Endothelial cell of umbilical vein (primary cell): Measurements from ENCODE around the gene MISP. TPM values are rescaled to one million over a fixed set of nuclear protein-coding genes. Genes with fewer than 3 reads are reported as not detected.

Experiments
- BruUV-seq: library from RNA; stranded (reverse); fragments of 400-500 nt; replicated peaks from 2 replicates; lab custom pipeline; 2021; lab: Mats Ljungman, UMichigan
- CTCF ChIA-PET: fragments of 300-600, 350-600 bp; sonication (Branson Sonifier 250); formaldehyde crosslinking; loops from one replicate; lab custom pipeline; 2021; ENCODE audit warnings: antibody characterized with exemption, inconsistent platforms; lab: Charles Lee
- POLR2A ChIA-PET: fragments of 300-600, 350-600 bp; sonication (Branson Sonifier 250); formaldehyde crosslinking; loops from one replicate; lab custom pipeline; 2021; ENCODE audit warnings: antibody characterized with exemption, inconsistent platforms; lab: Charles Lee
- DNase-seq: peaks from one replicate; pipeline ENCODE4 v3.0.0-alpha.2; 2011; ENCODE audit warnings: low read depth, low spot score
- FAIRE-seq: peaks from 2 replicates; lab custom pipeline; 2011; peaks lifted over from hg19 to GRCh38; lab: Jason Lieb, UNC
- H2AFZ ChIP-seq: 2 replicates; pipeline ENCODE4 v1.6.0; 2012; ENCODE audit warnings: low read depth, low read length, control low read depth, inconsistent platforms
- H3K27ac ChIP-seq: 2 replicates; pipeline ENCODE4 v1.5.1; 2011; ENCODE audit warnings: low read depth, mild to moderate bottlenecking, control low read depth, low read length, moderate library complexity; ENCODE audit not compliant: insufficient read depth
- H3K27me3 ChIP-seq, 2 experiments: 2 replicates each; pipeline versions ENCODE4 v1.6.0 to v1.6.1; 2011; ENCODE audit warnings: low read length in 2 of 2, mixed read lengths in 1 of 2; ENCODE audit not compliant: control insufficient read depth in 2 of 2, insufficient read depth in 2 of 2
- H3K36me3 ChIP-seq, 2 experiments: 2 replicates in 1 of 2; 3 replicates in 1 of 2; pipeline ENCODE4 v1.5.1; 2011; ENCODE audit warnings: low read length in 2 of 2, mild to moderate bottlenecking in 1 of 2, moderate library complexity in 1 of 2; ENCODE audit not compliant: control insufficient read depth in 2 of 2, insufficient read depth in 2 of 2; ENCODE audit errors: extremely low read depth in 1 of 2
- H3K4me1 ChIP-seq: 3 replicates; pipeline ENCODE4 v1.5.1; 2011; ENCODE audit warnings: mild to moderate bottlenecking, low read length; ENCODE audit not compliant: control insufficient read depth, insufficient read depth; ENCODE audit errors: extremely low read depth
- H3K4me2 ChIP-seq: 2 replicates; pipeline ENCODE4 v1.6.1; 2011; ENCODE audit warnings: low read length, control low read depth, mixed read lengths; ENCODE audit not compliant: insufficient read depth
- H3K4me3 ChIP-seq, 3 experiments: fragments of 200-600 bp in 1 of 3; sonication (generic), shearing (Covaris generic) in 1 of 3; replicated peaks in 1 of 3; 2 replicates each; pipeline ENCODE4 v1.5.1; 2011 to 2016; ENCODE audit warnings: control low read depth in 3 of 3, low read length in 3 of 3, mild to moderate bottlenecking in 2 of 3, inconsistent platforms in 1 of 3, low read depth in 1 of 3, moderate library complexity in 1 of 3; ENCODE audit not compliant: insufficient read depth in 1 of 3
- H3K79me2 ChIP-seq: 2 replicates; pipeline ENCODE4 v1.6.0; 2012; ENCODE audit warnings: low read length, inconsistent platforms; ENCODE audit not compliant: control insufficient read depth, insufficient read depth
- H3K9ac ChIP-seq: replicated peaks from 2 replicates; pipeline ENCODE3; 2011; ENCODE audit warnings: low read length, control low read depth; ENCODE audit not compliant: insufficient read depth; ENCODE audit errors: extremely low read depth
- H3K9me1 ChIP-seq: replicated peaks from 3 replicates; pipeline ENCODE4 v1.6.0; 2011; ENCODE audit warnings: mild to moderate bottlenecking, low read length; ENCODE audit not compliant: control insufficient read depth, insufficient read depth; ENCODE audit errors: extremely low read depth
- H3K9me3 ChIP-seq: replicated peaks from 2 replicates; pipeline ENCODE4 v1.5.1; 2012; ENCODE audit warnings: low read length, inconsistent platforms; ENCODE audit not compliant: control insufficient read depth, insufficient read depth
- H4K20me1 ChIP-seq: replicated peaks from 2 replicates; pipeline ENCODE3; 2011; ENCODE audit warnings: mild to moderate bottlenecking, low read length; ENCODE audit not compliant: control insufficient read depth, insufficient read depth; ENCODE audit errors: extremely low read depth
- EZH2 ChIP-seq: IDR thresholded peaks from 2 replicates; pipeline ENCODE4 v1.6.1; 2012; ENCODE audit warnings: borderline replicate concordance, low read depth, mild to moderate bottlenecking, moderate library complexity, low read length, inconsistent platforms; ENCODE audit not compliant: severe bottlenecking
- FOS ChIP-seq: IDR thresholded peaks from 2 replicates; pipeline ENCODE4 v1.6.1; 2011; ENCODE audit warnings: mild to moderate bottlenecking, low read length, moderate library complexity, borderline replicate concordance; ENCODE audit not compliant: insufficient read depth
- GATA2 ChIP-seq: IDR thresholded peaks from 2 replicates; pipeline ENCODE4 v1.7.0; 2011; ENCODE audit warnings: low read depth, mild to moderate bottlenecking, moderate library complexity, mixed read lengths, low read length; ENCODE audit not compliant: insufficient read length, insufficient read depth
- MYC ChIP-seq: IDR thresholded peaks from one replicate; pipeline ENCODE4 v1.6.1; 2011; ENCODE audit warnings: mild to moderate bottlenecking, low read depth, low read length
- POLR2AphosphoS5 ChIP-seq: IDR thresholded peaks from 2 replicates; pipeline ENCODE4 v1.6.1; 2012; ENCODE audit warnings: low read depth, mild to moderate bottlenecking, control low read depth, low read length, moderate library complexity; ENCODE audit not compliant: insufficient read depth
- dilution Hi-C: fragments of 300-500 bp; cut with MboI; formaldehyde crosslinking; loops from one replicate; pipeline ENCODE4 v1.15.0; 2019; ENCODE audit warnings: low sequenced_read_pairs; ENCODE audit not compliant: extremely low pct_ligation_motif_present
- intact Hi-C: fragments of 100-400 bp; cut with micrococcal nuclease; formaldehyde crosslinking; loops from one replicate; pipeline ENCODE4 v1.10.0; 2022
- polyA plus RNA-seq, 4 experiments: library from polyadenylated mRNA; depleted of rRNA in 3 of 4; stranded (reverse) in 3 of 4; unstranded in 1 of 4; fragments of >200 nt; gene quantifications; 2 replicates each; pipeline versions ENCODE4 v1.2.1 to v1.2.3, GENCODE V29; 2011 to 2012; ENCODE audit warnings: missing spikeins in 1 of 4
- total RNA-seq: library from RNA; stranded (reverse); gene quantifications from 2 replicates; pipeline ENCODE4 v1.2.3, GENCODE V29; 2021
- TF ChIP-seq, protein P1 (sequence below): IDR thresholded peaks from 2 replicates; pipeline ENCODE4 v1.6.1; 2011; ENCODE audit not compliant: insufficient read depth, insufficient read length

MISP gene
- total and polyA plus RNA-seq, 2 donors (not counting 3 experiments of a cell fraction or from before 2014, with no cell fraction given), result not detected

DNA sequence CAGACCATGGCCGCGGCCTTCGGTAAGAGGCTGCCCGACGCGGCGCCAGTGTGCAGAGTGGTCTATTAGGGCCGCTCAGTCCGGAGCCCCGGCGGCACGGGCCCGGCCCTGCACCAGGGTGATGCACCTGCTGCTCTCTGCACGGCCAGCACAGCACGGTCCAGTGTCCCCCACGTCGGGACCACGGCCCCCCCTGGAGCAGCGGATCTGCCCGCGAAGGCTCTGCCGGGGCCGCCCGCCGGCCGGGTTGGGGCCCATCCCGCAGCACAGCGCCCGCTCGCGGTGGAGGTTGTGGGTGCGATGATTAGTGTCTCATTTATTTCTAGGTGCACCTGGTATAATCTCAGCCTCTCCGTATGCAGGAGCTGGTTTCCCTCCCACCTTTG lies 54.2 kb downstream of the MISP start:
- Histone ChIP-seq H3K9me3 (no peaks in the 10 kb centered on the region), H3K9ac (no peak overlapping the region), H3K4me2 (no peak overlapping the region), H3K27me3 (no peaks in the 10 kb centered on the region), H3K9me1 (no peaks in the 10 kb centered on the region), H3K4me1 (peaks cover 25% of the 10 kb centered on the region), H3K79me2 (peaks cover 92% of the 10 kb centered on the region), H3K27ac (no peak overlapping the region), H4K20me1 (no peaks in the 10 kb centered on the region), H2AFZ (no peak overlapping the region), H3K36me3 (peaks cover 55 to 77% of the 10 kb centered on the region in 2 experiments), H3K4me3 (no peak overlapping the region)
- CTCF ChIA-PET, result interaction anchor here (1.0 to 5.5 kb wide), 2 partner anchors 35 to 58 kb away, joined by 4 to 32 read pairs; no protein-coding TSS in a partner anchor
- FAIRE-seq (no peak), DNase-seq (no peak)
- TF ChIP-seq POLR2AphosphoS5 (no peak), MYC (no peak), GATA2 (no peak), FOS (no peak)
- POLR2A ChIA-PET, result no interaction called here
- intact Hi-C loops (no loop called here), dilution Hi-C loops (no loop called here)
- no TSS peak for BruUV-seq

DNA sequence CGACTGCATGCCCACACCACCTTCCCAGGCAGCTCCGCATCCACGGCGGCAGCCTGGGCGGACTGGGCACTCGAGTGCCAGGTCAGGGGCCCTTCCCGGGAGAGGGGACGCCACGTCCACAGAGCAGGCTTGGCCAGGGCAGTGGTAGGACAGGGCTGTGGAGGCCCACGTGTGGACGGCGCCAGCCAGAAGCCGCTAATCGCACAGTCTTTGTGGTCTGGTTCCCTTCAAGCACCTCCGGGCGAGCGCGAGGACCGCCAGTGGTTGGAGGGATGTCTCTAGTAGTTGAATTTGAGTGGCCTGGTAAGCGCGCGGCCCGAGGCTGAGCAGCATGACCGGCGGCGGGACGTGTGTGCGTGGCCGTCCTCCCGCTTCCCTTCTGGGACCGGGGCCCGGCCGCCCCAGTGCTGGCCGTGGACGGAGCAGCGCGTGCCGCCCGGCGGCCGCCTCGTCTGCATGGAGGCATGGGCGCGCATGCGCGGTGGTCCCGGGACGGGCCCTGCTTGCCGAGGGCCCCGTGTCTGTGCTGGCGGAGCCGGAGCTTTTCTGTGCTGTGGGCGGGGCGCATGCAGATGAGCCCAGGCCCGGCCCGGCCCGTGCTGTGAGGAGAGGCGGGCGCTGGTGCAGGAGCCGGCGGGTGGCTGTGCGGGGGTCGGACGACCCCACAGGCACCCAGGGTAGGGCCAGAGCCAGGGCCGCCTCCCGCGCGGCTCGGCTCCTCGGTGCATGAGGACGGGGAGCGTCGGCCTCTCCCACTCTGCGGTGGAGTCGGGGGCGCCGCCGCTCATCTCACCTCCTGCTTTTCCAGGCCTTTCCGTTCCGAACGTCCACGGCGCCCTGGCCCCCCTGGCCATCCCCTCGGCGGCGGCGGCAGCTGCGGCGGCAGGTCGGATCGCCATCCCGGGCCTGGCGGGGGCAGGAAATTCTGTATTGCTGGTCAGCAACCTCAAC lies 55.0 kb downstream of the MISP start:
- H3K4me3 ChIP-seq, result no peak overlapping the region
- ChIA-PET POLR2A (no interaction called here), CTCF (interaction anchor here (5.5 kb wide), 1 partner anchor 36 kb away, joined by 32 read pairs; no protein-coding TSS in a partner anchor)
- BruUV-seq, result no TSS peak
- no peaks in the 10 kb centered on the region for H3K9me3 ChIP-seq
- TF ChIP-seq, protein P1, sequence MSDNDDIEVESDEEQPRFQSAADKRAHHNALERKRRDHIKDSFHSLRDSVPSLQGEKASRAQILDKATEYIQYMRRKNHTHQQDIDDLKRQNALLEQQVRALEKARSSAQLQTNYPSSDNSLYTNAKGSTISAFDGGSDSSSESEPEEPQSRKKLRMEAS, result no peak
- no peak for TF ChIP-seq EZH2
- no peak overlapping the region for H3K27ac ChIP-seq
- DNase-seq (no peak), FAIRE-seq (no peak)
- dilution Hi-C loops (no loop called here), intact Hi-C loops (no loop called here)
- no peak overlapping the region for H2AFZ ChIP-seq
- H3K4me1 ChIP-seq, result peaks cover 17% of the 10 kb centered on the region
- H3K9ac ChIP-seq, result no peak overlapping the region
- H4K20me1 ChIP-seq, result no peaks in the 10 kb centered on the region
- H3K27me3 ChIP-seq, result no peaks in the 10 kb centered on the region
- no peaks in the 10 kb centered on the region for H3K9me1 ChIP-seq
- peaks cover 59 to 81% of the 10 kb centered on the region in 2 experiments for H3K36me3 ChIP-seq
- H3K79me2 ChIP-seq, result peaks cover 90% of the 10 kb centered on the region
- no peak overlapping the region for H3K4me2 ChIP-seq
